HepG2 (cell line): ENCODE measurements around the gene ALDH4A1. TPM values are rescaled to one million over a fixed set of nuclear protein-coding genes. Genes with fewer than 3 reads are reported as not detected.
A peak's percentile ranks its signal among the peaks of the same experiment; 100 is the strongest.

ENCODE experiments used
- CBFB ChIP-seq: sonication (generic); formaldehyde crosslinking; IDR thresholded peaks from 2 replicates; pipeline ENCODE4 v1.4.0; 2020; ENCODE audit warnings: missing genetic modification reagents
- CEBPG ChIP-seq: IDR thresholded peaks from 2 replicates; pipeline ENCODE4 v1.6.1; 2016
- CENPX ChIP-seq: sonication (generic); formaldehyde crosslinking; IDR thresholded peaks from 2 replicates; pipeline ENCODE4 v1.9.0; 2021; ENCODE audit warnings: mild to moderate bottlenecking, missing genetic modification reagents, moderate library complexity
- CREBL2 ChIP-seq: sonication (generic); formaldehyde crosslinking; IDR thresholded peaks from 2 replicates; pipeline ENCODE4 v1.8.1; 2023; ENCODE audit warnings: missing genetic modification reagents, mild to moderate bottlenecking, borderline replicate concordance
- HINFP ChIP-seq: sonication (generic); formaldehyde crosslinking; IDR thresholded peaks from 2 replicates; pipeline ENCODE4 v1.4.0; 2020; ENCODE audit warnings: low read depth, mild to moderate bottlenecking, missing genetic modification reagents
- KLF6 ChIP-seq: IDR thresholded peaks from 2 replicates; pipeline ENCODE4 v1.8.0; 2016; ENCODE audit warnings: missing biosample characterization, missing genetic modification reagents
- MED1 ChIP-seq: sonication (generic); formaldehyde crosslinking; IDR thresholded peaks from 2 replicates; pipeline ENCODE4 v1.4.0; 2020; ENCODE audit warnings: missing genetic modification reagents
- NFATC3 ChIP-seq: sonication (generic); formaldehyde crosslinking; IDR thresholded peaks from 2 replicates; pipeline ENCODE4 v1.5.1; 2020; ENCODE audit warnings: mild to moderate bottlenecking, missing genetic modification reagents
- PAWR ChIP-seq: sonication (generic); formaldehyde crosslinking; IDR thresholded peaks from 2 replicates; pipeline ENCODE4 v1.4.0; 2020; ENCODE audit warnings: missing genetic modification reagents, mild to moderate bottlenecking, borderline replicate concordance
- PHF21A ChIP-seq: sonication (generic); formaldehyde crosslinking; IDR thresholded peaks from 2 replicates; pipeline ENCODE4 v1.5.0; 2020; ENCODE audit warnings: mild to moderate bottlenecking, missing genetic modification reagents
- SALL1 ChIP-seq: sonication (generic); formaldehyde crosslinking; IDR thresholded peaks from 2 replicates; pipeline ENCODE4 v1.8.0; 2022; ENCODE audit warnings: mild to moderate bottlenecking, missing genetic modification reagents
- TFDP1 ChIP-seq: IDR thresholded peaks from 2 replicates; pipeline ENCODE4 v1.6.1; 2016; ENCODE audit warnings: missing compliant biosample characterization, missing genetic modification reagents, borderline replicate concordance
- ZBTB34 ChIP-seq: sonication (generic); formaldehyde crosslinking; IDR thresholded peaks from 2 replicates; pipeline ENCODE4 v1.8.0; 2022; ENCODE audit warnings: mild to moderate bottlenecking, missing genetic modification reagents
- ZBTB39 ChIP-seq: sonication (generic); formaldehyde crosslinking; IDR thresholded peaks from 2 replicates; pipeline ENCODE4 v1.5.0; 2020; ENCODE audit warnings: missing genetic modification reagents
- ZNF556 ChIP-seq: sonication (generic); formaldehyde crosslinking; IDR thresholded peaks from 2 replicates; pipeline ENCODE4 v1.4.0; 2020; ENCODE audit warnings: mild to moderate bottlenecking, missing genetic modification reagents, borderline replicate concordance
- ZNF652 ChIP-seq: IDR thresholded peaks from 2 replicates; pipeline ENCODE4 v1.6.1; 2016; ENCODE audit warnings: low read depth, borderline replicate concordance
- ZNF747 ChIP-seq: sonication (generic); formaldehyde crosslinking; IDR thresholded peaks from 2 replicates; pipeline ENCODE4 v1.8.1; 2023; ENCODE audit warnings: missing genetic modification reagents, mild to moderate bottlenecking, borderline replicate concordance
- ZNF776 ChIP-seq: sonication (generic); formaldehyde crosslinking; IDR thresholded peaks from 2 replicates; pipeline ENCODE4 v1.4.0; 2020; ENCODE audit warnings: mild to moderate bottlenecking, missing genetic modification reagents
- ZNF878 ChIP-seq: sonication (generic); formaldehyde crosslinking; IDR thresholded peaks from 2 replicates; pipeline ENCODE4 v1.8.1; 2023; ENCODE audit warnings: mild to moderate bottlenecking, missing genetic modification reagents, moderate library complexity
- ZSCAN25 ChIP-seq: sonication (generic); formaldehyde crosslinking; IDR thresholded peaks from 2 replicates; pipeline ENCODE4 v1.8.0; 2022; ENCODE audit warnings: mild to moderate bottlenecking, missing genetic modification reagents
- ZSCAN29 ChIP-seq: sonication (generic); formaldehyde crosslinking; conservative IDR thresholded peaks from 2 replicates; pipeline ENCODE4 v1.4.0; 2020; ENCODE audit warnings: mild to moderate bottlenecking, missing genetic modification reagents
- polyA plus RNA-seq, 8 experiments: library from polyadenylated mRNA; depleted of rRNA in 3 of 8; stranded (reverse) in 7 of 8; unstranded in 1 of 8; fragments of >200 nt; fragmentation: Illumina TruSeq in 4 of 8; extraction: Trizol in 4 of 8; gene quantifications; 2 replicates each; pipeline versions ENCODE4 v1.2.1 to v1.2.3, GENCODE V29; 2011 to 2016; ENCODE audit warnings: low read depth in 4 of 8, missing spikeins in 1 of 8, mixed read lengths in 1 of 8; ENCODE audit not compliant: insufficient read depth in 1 of 8
- total RNA-seq, 5 experiments: library from RNA; depleted of rRNA; stranded (reverse); fragments of >200 nt; fragmentation: Illumina TruSeq; extraction: Trizol; gene quantifications; 2 replicates each; pipeline ENCODE4 v1.2.3, GENCODE V29; 2016; ENCODE audit warnings: low read depth in 1 of 5

The ALDH4A1 gene
- total and polyA plus RNA-seq, 2 of the 13 experiments (the other 11 are each of a cell fraction or from before 2014, with no cell fraction given), result 76.4 to 240 TPM

- TF ChIP-seq MED1 (CRISPR knock-in tag) (peak; percentile 93), PAWR (no peak), TFDP1 (CRISPR knock-in tag) (peak; percentile 12; the same call in 1 of the 2 replicates), ZBTB39 (CRISPR knock-in tag) (no peak), CEBPG (CRISPR knock-in tag) (peak; percentile 96), ZNF556 (CRISPR knock-in tag) (no peak; the same call in 1 of the 2 replicates), CREBL2 (no peak), ZSCAN25 (CRISPR knock-in tag) (0 out of 2 replicates have a peak, but pooled peaks have one; percentile 27), SALL1 (peak; percentile 87), CBFB (CRISPR knock-in tag) (peak; percentile 84), ZNF776 (CRISPR knock-in tag) (peak; percentile 35; the same call in 1 of the 2 replicates), KLF6 (no peak), ZNF652 (CRISPR knock-in tag) (peak; percentile 60; the same call in 1 of the 2 replicates), ZNF747 (CRISPR knock-in tag) (peak; percentile 71; the same call in 1 of the 2 replicates), NFATC3 (CRISPR knock-in tag) (no peak), HINFP (no peak), ZNF878 (CRISPR knock-in tag) (peak; percentile 51; the same call in 1 of the 2 replicates), CENPX (no peak), ZSCAN29 (CRISPR knock-in tag) (no peak), PHF21A (CRISPR knock-in tag) (peak; percentile 92), ZBTB34 (CRISPR knock-in tag) (0 out of 2 replicates have a peak, but pooled peaks have one; percentile 7)
These were observed 1.0 kb downstream of the ALDH4A1 start (continued) for GRCh38 chr1:18901147-18901951.
